ENCODE results near the gene MYLK. TPM values are rescaled to one million over a fixed set of nuclear protein-coding genes. Genes with fewer than 3 reads are reported as not detected.

The MYLK gene
- total and polyA plus RNA-seq, 2 experiments from 2014 or later, result 13.1 to 27.1 TPM

DNA sequence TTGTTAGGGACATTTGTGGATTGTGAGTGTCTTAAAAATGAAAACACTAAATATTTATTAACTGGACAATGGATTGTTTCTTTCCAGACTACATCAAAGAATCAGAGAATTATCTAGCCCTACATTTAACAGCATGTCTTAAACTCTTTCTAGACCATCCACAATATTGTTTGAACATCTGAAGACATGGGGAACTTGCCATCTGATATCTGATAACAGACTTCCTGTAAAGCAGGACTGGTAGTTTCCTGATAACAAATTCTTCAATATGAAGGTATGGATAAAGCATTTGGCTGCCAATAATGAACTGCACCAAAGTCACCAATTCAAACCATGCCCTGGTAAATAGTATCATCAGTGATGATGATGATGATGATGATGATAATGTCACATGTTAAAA lies 273.1 kb downstream of the MYLK start:
- DNase-seq (ENCODE audit: low spot score), result no peak
- Histone ChIP-seq H3K79me2 (peaks cover 3% of the 10 kb centered on the region), H3K27me3 (no peaks in the 10 kb centered on the region), H4K20me1 (ENCODE audit: insufficient read depth, poor library complexity, severe bottlenecking) (no peaks in the 10 kb centered on the region), H3K4me3 (no peak overlapping the region), H3K9me3 (ENCODE audit: low read depth) (no peaks in the 10 kb centered on the region), H3K27ac (no peak overlapping the region), H2AFZ (no peak overlapping the region), H3K9me2 (replicated peaks; ENCODE audit: insufficient read depth) (no peaks in the 10 kb centered on the region), H3K4me1 (ENCODE audit: insufficient read depth) (peaks cover 15% of the 10 kb centered on the region), H3K36me3 (replicated peaks; ENCODE audit: insufficient read depth, low read depth) (no peaks in the 10 kb centered on the region), H3K4me2 (no peak overlapping the region)
- TF ChIP-seq EZH2 (IDR thresholded peaks at IDR 0.05; ENCODE audit: borderline replicate concordance) (no peak), EZH2phosphoT487 (IDR thresholded peaks at IDR 0.05; ENCODE audit: low read depth, severe bottlenecking, unreplicated experiment) (no peak)
- TF ChIP-seq, protein P1, sequence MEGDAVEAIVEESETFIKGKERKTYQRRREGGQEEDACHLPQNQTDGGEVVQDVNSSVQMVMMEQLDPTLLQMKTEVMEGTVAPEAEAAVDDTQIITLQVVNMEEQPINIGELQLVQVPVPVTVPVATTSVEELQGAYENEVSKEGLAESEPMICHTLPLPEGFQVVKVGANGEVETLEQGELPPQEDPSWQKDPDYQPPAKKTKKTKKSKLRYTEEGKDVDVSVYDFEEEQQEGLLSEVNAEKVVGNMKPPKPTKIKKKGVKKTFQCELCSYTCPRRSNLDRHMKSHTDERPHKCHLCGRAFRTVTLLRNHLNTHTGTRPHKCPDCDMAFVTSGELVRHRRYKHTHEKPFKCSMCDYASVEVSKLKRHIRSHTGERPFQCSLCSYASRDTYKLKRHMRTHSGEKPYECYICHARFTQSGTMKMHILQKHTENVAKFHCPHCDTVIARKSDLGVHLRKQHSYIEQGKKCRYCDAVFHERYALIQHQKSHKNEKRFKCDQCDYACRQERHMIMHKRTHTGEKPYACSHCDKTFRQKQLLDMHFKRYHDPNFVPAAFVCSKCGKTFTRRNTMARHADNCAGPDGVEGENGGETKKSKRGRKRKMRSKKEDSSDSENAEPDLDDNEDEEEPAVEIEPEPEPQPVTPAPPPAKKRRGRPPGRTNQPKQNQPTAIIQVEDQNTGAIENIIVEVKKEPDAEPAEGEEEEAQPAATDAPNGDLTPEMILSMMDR (IDR thresholded peaks at IDR 0.05; ENCODE audit: poor library complexity), result no peak

DNA sequence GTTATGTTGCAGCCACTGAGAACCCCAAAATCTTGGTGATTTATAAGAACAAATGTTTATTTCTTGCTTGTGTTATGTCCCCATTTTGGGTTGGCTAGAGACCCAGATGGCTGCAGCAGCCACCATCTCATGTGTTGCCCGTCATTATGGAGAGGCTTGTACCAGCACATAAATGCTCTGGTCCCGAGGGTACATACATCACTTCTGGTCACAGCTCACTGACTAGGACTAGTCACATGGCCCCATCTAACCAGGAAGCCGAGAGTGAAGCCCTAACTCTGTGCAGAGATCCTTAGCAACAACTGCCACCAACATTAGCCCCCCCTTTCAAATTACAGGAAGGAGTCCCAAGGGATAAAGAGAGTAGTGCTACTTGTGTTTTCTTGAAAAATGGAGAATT lies 273.8 kb downstream of the MYLK start:
- H3K9me2 ChIP-seq (replicated peaks; ENCODE audit: insufficient read depth), result no peaks in the 10 kb centered on the region
- no peaks in the 10 kb centered on the region for H3K9me3 ChIP-seq (ENCODE audit: low read depth)
- TF ChIP-seq, protein P1 (IDR thresholded peaks at IDR 0.05; ENCODE audit: poor library complexity), result no peak
- no peak for TF ChIP-seq EZH2phosphoT487 (IDR thresholded peaks at IDR 0.05; ENCODE audit: low read depth, severe bottlenecking, unreplicated experiment)
- no peak for TF ChIP-seq EZH2 (IDR thresholded peaks at IDR 0.05; ENCODE audit: borderline replicate concordance)
- 94% methylated on average over 3 of the region's 3 CpGs for WGBS (ENCODE audit: low lambda C conversion rate, missing lambda C conversion rate)
- no peaks in the 10 kb centered on the region for H3K27me3 ChIP-seq
- no peaks in the 10 kb centered on the region for H3K36me3 ChIP-seq (replicated peaks; ENCODE audit: insufficient read depth, low read depth)
- peaks cover 3% of the 10 kb centered on the region for H3K79me2 ChIP-seq
- H3K4me1 ChIP-seq (ENCODE audit: insufficient read depth), result peaks cover 15% of the 10 kb centered on the region
- H3K27ac ChIP-seq, result no peak overlapping the region
- H3K4me2 ChIP-seq, result no peak overlapping the region
- H2AFZ ChIP-seq, result no peak overlapping the region
- H4K20me1 ChIP-seq (ENCODE audit: insufficient read depth, poor library complexity, severe bottlenecking), result no peaks in the 10 kb centered on the region
- H3K4me3 ChIP-seq, result no peak overlapping the region
- DNase-seq (ENCODE audit: low spot score), result no peak

DNA sequence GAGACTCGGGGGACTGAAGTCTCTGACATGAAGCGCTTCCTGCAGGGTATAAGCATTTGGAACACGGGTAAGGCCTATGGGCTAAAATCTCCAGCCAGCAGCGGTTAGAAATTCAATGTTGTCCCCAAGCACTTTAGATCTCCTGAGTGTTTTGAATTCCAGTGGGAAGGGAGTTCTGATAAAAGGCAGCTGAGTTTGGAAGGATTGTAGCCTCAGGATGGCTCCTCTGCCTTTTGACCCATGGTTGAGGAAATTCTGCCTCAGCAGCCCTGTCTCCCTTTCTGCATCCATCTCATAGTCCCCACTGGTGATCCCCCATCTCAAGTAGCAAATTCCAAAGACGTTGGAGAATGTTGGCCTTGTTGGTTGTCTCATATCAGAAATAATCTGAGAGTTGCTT lies 275.1 kb downstream of the MYLK start:
- H3K79me2 ChIP-seq, result peaks cover 3% of the 10 kb centered on the region
- DNase-seq (ENCODE audit: low spot score), result no peak
- WGBS (ENCODE audit: low lambda C conversion rate, missing lambda C conversion rate), result 77% methylated on average over 5 of the region's 5 CpGs
- H3K4me1 ChIP-seq (ENCODE audit: insufficient read depth), result peaks cover 24% of the 10 kb centered on the region
- H2AFZ ChIP-seq, result no peak overlapping the region
- no peaks in the 10 kb centered on the region for H3K36me3 ChIP-seq (replicated peaks; ENCODE audit: insufficient read depth, low read depth)
- H3K9me3 ChIP-seq (ENCODE audit: low read depth), result no peaks in the 10 kb centered on the region
- peak overlapping the region; percentile 33 for H3K27ac ChIP-seq
- no peaks in the 10 kb centered on the region for H3K9me2 ChIP-seq (replicated peaks; ENCODE audit: insufficient read depth)
- H3K4me2 ChIP-seq, result no peak overlapping the region
- no peaks in the 10 kb centered on the region for H4K20me1 ChIP-seq (ENCODE audit: insufficient read depth, poor library complexity, severe bottlenecking)
- H3K4me3 ChIP-seq, result no peak overlapping the region
- no peaks in the 10 kb centered on the region for H3K27me3 ChIP-seq
- TF ChIP-seq, protein P1 (IDR thresholded peaks at IDR 0.05; ENCODE audit: poor library complexity), result no peak
- TF ChIP-seq EZH2 (IDR thresholded peaks at IDR 0.05; ENCODE audit: borderline replicate concordance), result no peak
- TF ChIP-seq EZH2phosphoT487 (IDR thresholded peaks at IDR 0.05; ENCODE audit: low read depth, severe bottlenecking, unreplicated experiment), result no peak
